ENCODE data around the gene COG3. TPM values are rescaled to one million over a fixed set of nuclear protein-coding genes. Genes with fewer than 3 reads are reported as not detected.
A peak's percentile ranks its signal among the peaks of the same experiment; 100 is the strongest.
"Not testable (repeated sequence)": the region's sequence is repeated elsewhere in the genome, so short reads cannot be mapped to it uniquely, and the experiment has no call there.

The COG3 gene, protein sequence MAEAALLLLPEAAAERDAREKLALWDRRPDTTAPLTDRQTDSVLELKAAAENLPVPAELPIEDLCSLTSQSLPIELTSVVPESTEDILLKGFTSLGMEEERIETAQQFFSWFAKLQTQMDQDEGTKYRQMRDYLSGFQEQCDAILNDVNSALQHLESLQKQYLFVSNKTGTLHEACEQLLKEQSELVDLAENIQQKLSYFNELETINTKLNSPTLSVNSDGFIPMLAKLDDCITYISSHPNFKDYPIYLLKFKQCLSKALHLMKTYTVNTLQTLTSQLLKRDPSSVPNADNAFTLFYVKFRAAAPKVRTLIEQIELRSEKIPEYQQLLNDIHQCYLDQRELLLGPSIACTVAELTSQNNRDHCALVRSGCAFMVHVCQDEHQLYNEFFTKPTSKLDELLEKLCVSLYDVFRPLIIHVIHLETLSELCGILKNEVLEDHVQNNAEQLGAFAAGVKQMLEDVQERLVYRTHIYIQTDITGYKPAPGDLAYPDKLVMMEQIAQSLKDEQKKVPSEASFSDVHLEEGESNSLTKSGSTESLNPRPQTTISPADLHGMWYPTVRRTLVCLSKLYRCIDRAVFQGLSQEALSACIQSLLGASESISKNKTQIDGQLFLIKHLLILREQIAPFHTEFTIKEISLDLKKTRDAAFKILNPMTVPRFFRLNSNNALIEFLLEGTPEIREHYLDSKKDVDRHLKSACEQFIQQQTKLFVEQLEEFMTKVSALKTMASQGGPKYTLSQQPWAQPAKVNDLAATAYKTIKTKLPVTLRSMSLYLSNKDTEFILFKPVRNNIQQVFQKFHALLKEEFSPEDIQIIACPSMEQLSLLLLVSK
- 24.1 TPM for total RNA-seq
- polyA plus RNA-seq = 29.6 TPM
- long read RNA-seq, donor 1, full-length matches to known transcripts = 1 of 1 reads
- long read RNA-seq, donor 1, partial matches to known transcripts = 0 of 1 reads
- long read RNA-seq, donor 1, other reads (novel, unspliced or antisense) = 0 of 1 reads
- long read RNA-seq, donor 2 = 0 reads
- long read RNA-seq, donor 3, full-length matches to known transcripts = 3 of 3 reads
- long read RNA-seq, donor 3, partial matches to known transcripts = 0 of 3 reads
- long read RNA-seq, donor 3, other reads (novel, unspliced or antisense) = 0 of 3 reads
- long read RNA-seq, donor 4, partial matches to known transcripts = 0 of 2 reads
- long read RNA-seq, donor 4, other reads (novel, unspliced or antisense) = 0 of 2 reads
- long read RNA-seq, donor 5, full-length matches to known transcripts = 8 of 8 reads
- long read RNA-seq, donor 5, partial matches to known transcripts = 0 of 8 reads
- long read RNA-seq, donor 5, other reads (novel, unspliced or antisense) = 0 of 8 reads
- long read RNA-seq, donor 6, full-length matches to known transcripts = 6 of 6 reads
- long read RNA-seq, donor 6, partial matches to known transcripts = 0 of 6 reads
- long read RNA-seq, donor 6, other reads (novel, unspliced or antisense) = 0 of 6 reads
- long read RNA-seq, donor 7, full-length matches to known transcripts = 8 of 8 reads
- long read RNA-seq, donor 7, partial matches to known transcripts = 0 of 8 reads
- long read RNA-seq, donor 7, other reads (novel, unspliced or antisense) = 0 of 8 reads
- long read RNA-seq, donor 8, full-length matches to known transcripts = 2 of 2 reads
- long read RNA-seq, donor 8, partial matches to known transcripts = 0 of 2 reads
- long read RNA-seq, donor 8, other reads (novel, unspliced or antisense) = 0 of 2 reads
- long read RNA-seq, donor 9, full-length matches to known transcripts = 4 of 4 reads
- long read RNA-seq, donor 9, partial matches to known transcripts = 0 of 4 reads
- long read RNA-seq, donor 9, other reads (novel, unspliced or antisense) = 0 of 4 reads
- long read RNA-seq, donor 10, partial matches to known transcripts = 0 of 6 reads
- long read RNA-seq, donor 10, other reads (novel, unspliced or antisense) = 0 of 6 reads

DNA sequence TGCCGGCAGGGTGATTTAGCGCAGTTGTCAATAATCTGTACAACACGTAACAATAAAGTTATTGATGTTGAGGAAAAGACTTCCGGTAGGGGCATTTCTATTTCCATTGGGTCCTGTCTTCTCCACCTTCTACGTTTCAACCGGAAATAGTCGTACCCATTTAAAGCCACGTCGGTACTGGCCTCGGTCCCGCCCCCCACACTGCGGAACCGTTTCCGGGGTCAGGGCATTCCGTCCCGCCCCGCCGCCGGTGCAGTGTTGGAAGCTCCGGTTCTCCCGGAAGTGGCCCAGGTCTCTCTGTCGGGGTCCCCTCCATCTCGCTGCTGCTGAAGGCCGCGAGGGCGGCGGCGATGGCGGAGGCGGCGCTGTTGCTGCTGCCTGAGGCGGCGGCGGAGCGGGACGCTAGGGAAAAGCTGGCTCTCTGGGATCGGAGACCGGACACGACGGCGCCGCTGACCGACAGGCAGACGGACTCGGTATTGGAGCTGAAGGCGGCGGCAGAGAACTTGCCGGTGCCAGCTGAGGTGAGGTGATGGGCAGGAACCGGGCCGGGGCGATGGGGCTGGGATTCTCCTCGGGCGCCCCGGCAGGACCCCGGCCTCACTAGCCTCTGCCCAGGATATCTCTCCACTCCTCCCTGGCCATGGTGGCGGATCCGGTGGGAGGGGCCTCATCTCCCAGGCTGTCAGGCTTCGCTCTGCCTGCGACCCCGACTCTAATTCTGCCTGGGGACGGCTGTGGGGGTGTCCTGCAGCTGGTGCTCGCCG lies at the start of gene COG3:
Gene COG3 (plus strand): TSS at position 253 of the 767 bp plus-strand sequence. CDS start 98 bp downstream, at position 351.
- WGBS = under 1% methylated on average over 63 of the region's 63 CpGs
- Histone ChIP-seq H3K36me3 (ENCODE audit: control insufficient read depth in 2 of 2, insufficient read depth in 2 of 2, low read length in 1 of 2) (peaks cover 0 to 2% of the 10 kb centered on the region in 2 donors), H3K9me3 (ENCODE audit: control insufficient read depth in 2 of 2, insufficient read depth in 1 of 2, low read length in 1 of 2) (no peaks in the 10 kb centered on the region), H3K27me3 (ENCODE audit: control insufficient read depth in 2 of 2, insufficient read depth in 1 of 2, low read length in 1 of 2) (no peaks in the 10 kb centered on the region), H3K4me1 (ENCODE audit: control insufficient read depth in 2 of 2, insufficient read depth in 2 of 2, low read length in 2 of 2) (peaks cover 8% of the 10 kb centered on the region in 2 donors), H3K4me3 (ENCODE audit: low read length in 2 of 2) (peak within 1 kb of the TSS; percentile 58 to 78), H3K27ac (ENCODE audit: low read depth in 1 of 2, low read length in 1 of 2) (peak within 1 kb of the TSS; percentile 87 to 91)
- peak; percentile 79 to 97 (median 90) for DNase-seq (ENCODE audit: low read depth in 6 of 9, low spot score in 9 of 9)

DNA sequence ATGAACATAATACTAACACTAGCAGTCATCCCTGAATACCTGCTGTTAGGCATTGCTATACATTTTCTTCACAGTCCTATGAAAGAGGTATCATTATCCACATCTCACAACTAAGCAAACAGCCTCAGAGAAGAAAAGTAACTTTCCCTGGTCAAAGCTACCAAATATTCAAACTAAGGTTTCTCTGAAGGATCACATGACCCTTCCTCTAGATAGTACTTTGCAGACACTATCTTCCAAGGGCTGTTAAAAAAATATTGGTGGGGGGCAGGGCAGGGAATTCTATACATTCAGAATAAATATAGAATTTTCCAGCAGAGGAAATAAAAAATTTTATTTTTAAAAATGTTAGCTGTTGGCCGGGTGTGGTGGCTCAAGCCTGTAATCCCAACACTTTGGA lies 49.6 kb upstream of the COG3 start:
- Histone ChIP-seq H3K9me3 (ENCODE audit: control insufficient read depth in 2 of 2, insufficient read depth in 1 of 2, low read length in 1 of 2) (no peaks in the 10 kb centered on the region), H3K27ac (ENCODE audit: low read depth in 1 of 2, low read length in 1 of 2) (no peak overlapping the region), H3K27me3 (ENCODE audit: control insufficient read depth in 2 of 2, insufficient read depth in 1 of 2, low read length in 1 of 2) (peaks cover 0 to 3% of the 10 kb centered on the region in 2 donors), H3K36me3 (ENCODE audit: control insufficient read depth in 2 of 2, insufficient read depth in 2 of 2, low read length in 1 of 2) (no peaks in the 10 kb centered on the region), H3K4me3 (ENCODE audit: low read length in 2 of 2) (no peak overlapping the region), H3K4me1 (ENCODE audit: control insufficient read depth in 2 of 2, insufficient read depth in 2 of 2, low read length in 2 of 2) (peaks cover 0 to 13% of the 10 kb centered on the region in 2 donors)
- WGBS = 94% methylated on average over 1 of the region's 1 CpG
- no peak for DNase-seq (ENCODE audit: low read depth in 6 of 9, low spot score in 9 of 9)

DNA sequence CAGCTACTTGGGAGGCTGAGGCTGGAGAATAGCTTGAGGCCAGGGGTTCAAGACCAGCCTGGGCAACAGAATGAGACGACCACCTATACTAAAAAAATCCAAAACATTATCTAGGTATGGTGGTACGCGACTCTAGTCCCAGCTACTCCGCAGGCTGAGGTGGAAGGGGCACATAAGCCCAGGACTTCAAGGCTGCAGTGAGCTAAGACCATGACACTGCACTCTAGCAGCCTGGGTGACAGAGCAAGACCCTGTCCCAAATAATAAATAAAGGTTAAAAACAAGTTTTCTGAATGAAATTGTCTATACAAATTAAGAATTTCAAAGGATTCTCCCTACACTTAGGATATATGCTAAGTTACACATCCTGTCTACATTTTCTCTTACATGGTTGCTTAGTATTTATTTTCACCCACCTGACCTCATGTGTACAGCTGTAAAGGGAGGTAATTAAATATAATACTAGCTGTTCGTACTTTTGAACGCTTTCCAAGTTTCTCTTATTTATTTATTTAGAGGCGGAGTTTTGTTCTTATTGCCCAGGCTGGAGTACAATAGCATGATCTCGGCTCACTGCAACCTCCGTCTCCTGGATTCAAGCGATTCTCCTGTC lies 48.1 kb upstream of the COG3 start:
- Histone ChIP-seq H3K4me3 (ENCODE audit: low read length in 2 of 2) (peak overlapping the region; percentile 65 to 86), H3K9me3 (ENCODE audit: control insufficient read depth in 2 of 2, insufficient read depth in 1 of 2, low read length in 1 of 2) (no peaks in the 10 kb centered on the region), H3K27ac (ENCODE audit: low read depth in 1 of 2, low read length in 1 of 2) (peak overlapping the region in 1 of 2 donors; percentile 42), H3K4me1 (ENCODE audit: control insufficient read depth in 2 of 2, insufficient read depth in 2 of 2, low read length in 2 of 2) (peaks cover 0 to 13% of the 10 kb centered on the region in 2 donors), H3K27me3 (ENCODE audit: control insufficient read depth in 2 of 2, insufficient read depth in 1 of 2, low read length in 1 of 2) (peaks cover 0 to 3% of the 10 kb centered on the region in 2 donors), H3K36me3 (ENCODE audit: control insufficient read depth in 2 of 2, insufficient read depth in 2 of 2, low read length in 1 of 2) (no peaks in the 10 kb centered on the region)
- DNase-seq (ENCODE audit: low read depth in 6 of 9, low spot score in 9 of 9) = no peak
- 38% methylated on average over 10 of the region's 10 CpGs for WGBS

DNA sequence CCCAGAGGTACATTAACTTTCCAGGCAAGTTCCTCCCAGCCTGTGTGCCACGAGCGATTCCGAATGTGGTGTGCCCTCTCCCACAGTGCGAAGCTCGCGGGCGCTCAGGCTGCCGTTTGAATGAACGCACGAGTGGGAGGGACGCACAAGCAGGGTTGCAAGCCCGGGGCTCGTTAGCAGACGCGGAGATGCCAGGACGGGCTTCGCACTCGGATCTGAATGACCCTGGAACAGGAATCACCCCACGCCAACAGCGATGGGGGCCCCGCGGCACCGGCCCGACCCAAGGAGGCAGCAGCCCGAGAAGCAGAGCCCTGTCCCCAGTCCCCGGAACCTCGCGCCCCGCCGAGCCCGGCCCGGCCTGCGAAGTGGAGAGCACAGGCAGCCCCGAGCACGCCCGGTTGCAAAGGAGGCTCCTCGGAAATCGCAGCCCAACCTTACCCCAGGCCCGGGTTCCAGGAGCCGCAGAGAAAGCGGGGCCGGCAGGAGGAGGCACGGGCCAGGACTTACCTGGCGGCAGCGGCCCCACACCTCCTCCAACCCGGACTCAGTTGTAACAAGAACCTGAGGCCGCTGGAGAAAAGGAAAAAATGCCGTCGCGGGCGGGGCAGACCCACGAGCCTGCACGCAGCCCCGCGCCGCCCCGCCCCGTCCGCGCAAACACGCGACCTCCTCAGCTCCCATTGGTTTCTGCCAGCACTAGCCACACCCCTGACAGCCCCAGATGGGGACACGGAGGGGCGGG lies 46.8 kb upstream of the COG3 start, which contains the start of gene SLC25A30:
Gene SLC25A30 (minus strand): TSS at position 584 of the 745 bp plus-strand sequence. CDS start 6,948 bp downstream, outside the sequence.
- peak within 1 kb of the TSS; percentile 75 to 92 for H3K27ac ChIP-seq (ENCODE audit: low read depth in 1 of 2, low read length in 1 of 2)
- DNase-seq (ENCODE audit: low read depth in 6 of 9, low spot score in 9 of 9) = peak in 7 of 9 donors; percentile 72 to 91 (median 84)

DNA sequence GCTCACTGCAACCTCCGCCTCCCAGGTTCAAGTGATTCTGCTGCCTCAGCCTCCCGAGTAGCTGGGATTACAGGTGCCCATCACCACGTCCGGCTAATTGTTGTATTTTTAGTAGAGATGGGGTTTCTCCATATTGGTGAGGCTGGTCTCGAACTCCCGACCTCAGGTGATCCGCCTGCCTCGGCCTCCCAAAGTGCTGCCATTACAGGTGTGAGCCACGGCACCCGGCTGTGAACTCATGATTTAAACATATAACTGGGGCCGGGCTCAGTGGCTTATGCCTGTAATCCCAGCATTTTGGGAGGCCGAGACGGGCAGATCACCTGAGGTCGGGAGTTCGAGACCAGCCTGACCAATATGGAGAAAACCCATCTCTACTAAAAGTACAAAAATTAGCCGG lies 45.4 kb upstream of the COG3 start:
- DNase-seq (ENCODE audit: low read depth in 6 of 9, low spot score in 9 of 9); H3K4me3 ChIP-seq (ENCODE audit: low read length in 2 of 2); H3K27me3 ChIP-seq (ENCODE audit: control insufficient read depth in 2 of 2, insufficient read depth in 1 of 2, low read length in 1 of 2); H3K27ac ChIP-seq (ENCODE audit: low read depth in 1 of 2, low read length in 1 of 2); H3K36me3 ChIP-seq (ENCODE audit: control insufficient read depth in 2 of 2, insufficient read depth in 2 of 2, low read length in 1 of 2); H3K9me3 ChIP-seq (ENCODE audit: control insufficient read depth in 2 of 2, insufficient read depth in 1 of 2, low read length in 1 of 2): not testable (repeated sequence)
- 98% methylated on average over 16 of the region's 16 CpGs for WGBS
- peaks cover 0 to 13% of the 10 kb centered on the region in 2 donors for H3K4me1 ChIP-seq (ENCODE audit: control insufficient read depth in 2 of 2, insufficient read depth in 2 of 2, low read length in 2 of 2)

More for the DNA sequence above, 46.8 kb upstream of the COG3 start, which contains the start of gene SLC25A30:
- WGBS = under 1% methylated on average over 64 of the region's 64 CpGs
- Histone ChIP-seq H3K4me3 (ENCODE audit: low read length in 2 of 2) (peak within 1 kb of the TSS; percentile 65 to 86), H3K36me3 (ENCODE audit: control insufficient read depth in 2 of 2, insufficient read depth in 2 of 2, low read length in 1 of 2) (no peaks in the 10 kb centered on the region), H3K4me1 (ENCODE audit: control insufficient read depth in 2 of 2, insufficient read depth in 2 of 2, low read length in 2 of 2) (peaks cover 0 to 13% of the 10 kb centered on the region in 2 donors), H3K9me3 (ENCODE audit: control insufficient read depth in 2 of 2, insufficient read depth in 1 of 2, low read length in 1 of 2) (no peaks in the 10 kb centered on the region), H3K27me3 (ENCODE audit: control insufficient read depth in 2 of 2, insufficient read depth in 1 of 2, low read length in 1 of 2) (peaks cover 0 to 3% of the 10 kb centered on the region in 2 donors)

DNA sequence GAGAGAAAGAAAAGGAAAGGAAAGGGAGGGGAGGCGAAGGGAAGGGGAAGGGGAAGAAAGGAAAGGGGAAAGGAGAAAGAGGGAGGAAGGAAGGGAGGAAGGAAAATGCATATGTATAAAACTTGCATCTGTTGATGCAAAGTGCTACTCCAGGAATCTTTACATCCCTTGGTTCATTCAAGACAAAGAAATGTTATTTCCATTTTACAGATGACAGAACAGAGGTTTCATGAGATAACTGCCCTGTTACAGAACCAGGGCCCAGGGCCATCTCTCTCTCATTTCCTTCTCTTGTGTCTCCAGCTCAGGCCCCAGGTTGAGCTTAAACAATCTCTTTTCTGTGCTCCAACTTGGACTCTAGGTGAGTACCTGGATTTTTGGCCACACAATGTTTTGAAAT lies 44.8 kb upstream of the COG3 start:
- H3K4me1 ChIP-seq (ENCODE audit: control insufficient read depth in 2 of 2, insufficient read depth in 2 of 2, low read length in 2 of 2) = peaks cover 0 to 13% of the 10 kb centered on the region in 2 donors
- no peak overlapping the region for H3K4me3 ChIP-seq (ENCODE audit: low read length in 2 of 2)
- no peaks in the 10 kb centered on the region for H3K9me3 ChIP-seq (ENCODE audit: control insufficient read depth in 2 of 2, insufficient read depth in 1 of 2, low read length in 1 of 2)
- no peak overlapping the region for H3K27ac ChIP-seq (ENCODE audit: low read depth in 1 of 2, low read length in 1 of 2)
- DNase-seq (ENCODE audit: low read depth in 6 of 9, low spot score in 9 of 9) = no peak
- WGBS = 97% methylated on average over 1 of the region's 1 CpG
- no peaks in the 10 kb centered on the region for H3K36me3 ChIP-seq (ENCODE audit: control insufficient read depth in 2 of 2, insufficient read depth in 2 of 2, low read length in 1 of 2)
- H3K27me3 ChIP-seq (ENCODE audit: control insufficient read depth in 2 of 2, insufficient read depth in 1 of 2, low read length in 1 of 2) = peaks cover 0 to 3% of the 10 kb centered on the region in 2 donors
